DOHH2 (cell line): ENCODE measurements around the gene SLC23A3.

ENCODE experiments used
- H3F3A ChIP-seq: fragments of 200-600 bp; sonication (generic), shearing (Covaris generic); 2 replicates; pipeline ENCODE4 v1.6.0; 2016; ENCODE audit warnings: antibody characterized with exemption, mild to moderate bottlenecking; ENCODE audit not compliant: control insufficient read depth, insufficient read depth
- H3K27ac ChIP-seq: fragments of 200-600 bp; sonication (generic); 2 replicates; pipeline ENCODE4 v1.5.1; 2014; ENCODE audit warnings: low read depth, mild to moderate bottlenecking, low read length, moderate library complexity
- H3K27me3 ChIP-seq: fragments of 200-600 bp; sonication (generic); 2 replicates; pipeline ENCODE4 v1.6.1; 2014; ENCODE audit warnings: mild to moderate bottlenecking, low read length, mixed read lengths; ENCODE audit not compliant: control insufficient read depth
- H3K36me3 ChIP-seq: fragments of 200-600 bp; sonication (generic); 2 replicates; pipeline ENCODE4 v1.6.1; 2014; ENCODE audit warnings: mild to moderate bottlenecking, low read length, moderate library complexity, mixed read lengths; ENCODE audit not compliant: control insufficient read depth
- H3K4me1 ChIP-seq: fragments of 200-600 bp; sonication (generic); 2 replicates; pipeline ENCODE4 v1.6.1; 2014; ENCODE audit warnings: mild to moderate bottlenecking, low read length, mixed read lengths; ENCODE audit not compliant: control insufficient read depth
- H3K4me2 ChIP-seq: fragments of 200-600 bp; sonication (generic); 2 replicates; pipeline ENCODE4 v1.6.0; 2014; ENCODE audit warnings: mild to moderate bottlenecking, low read length, moderate library complexity
- H3K4me3 ChIP-seq: fragments of 200-600 bp; sonication (generic); 2 replicates; pipeline ENCODE4 v1.5.1; 2014; ENCODE audit warnings: mild to moderate bottlenecking, low read length, mixed read lengths
- H3K79me2 ChIP-seq: fragments of 200-600 bp; sonication (generic); 2 replicates; pipeline ENCODE4 v1.6.1; 2014; ENCODE audit warnings: mild to moderate bottlenecking, low read length, mixed read lengths; ENCODE audit not compliant: control insufficient read depth
- H3K9me2 ChIP-seq: fragments of 200-600 bp; sonication (generic); replicated peaks from 2 replicates; pipeline ENCODE4 v1.6.1; 2014; ENCODE audit warnings: mild to moderate bottlenecking, low read length, mixed read lengths; ENCODE audit not compliant: control insufficient read depth
- H3K9me3 ChIP-seq: fragments of 200-600 bp; sonication (generic); 2 replicates; pipeline ENCODE4 v1.6.1; 2014; ENCODE audit warnings: antibody characterized with exemption, low read length, mixed read lengths; ENCODE audit not compliant: control insufficient read depth, insufficient read depth
- H4K20me1 ChIP-seq: fragments of 200-600 bp; sonication (generic); 2 replicates; pipeline ENCODE4 v1.6.0; 2014; ENCODE audit warnings: low read depth, mild to moderate bottlenecking, antibody characterized with exemption, low read length, moderate library complexity; ENCODE audit not compliant: control insufficient read depth, insufficient read depth
- CTCF ChIP-seq: fragments of 200-600 bp; sonication (generic); IDR thresholded peaks from one replicate; pipeline ENCODE4 v1.5.1; 2014; ENCODE audit warnings: antibody characterized with exemption, mild to moderate bottlenecking, low read depth, low read length; ENCODE audit not compliant: poor library complexity, severe bottlenecking
- EZH2phosphoT487 ChIP-seq: fragments of 200-600 bp; sonication (generic); IDR thresholded peaks from 2 replicates; pipeline ENCODE4 v1.6.1; 2017; ENCODE audit warnings: borderline replicate concordance, mild to moderate bottlenecking, antibody characterized with exemption, low read length, moderate library complexity, mixed read lengths

The SLC23A3 gene

GRCh38 chr2:219210196-219210885, 40.5 kb upstream of the SLC23A3 start:
- Histone ChIP-seq H3K4me2 (no peak overlapping the region), H3K4me1 (peaks cover 18% of the 10 kb centered on the region), H3K4me3 (no peak overlapping the region), H3K9me3 (no peaks in the 10 kb centered on the region), H3K79me2 (peaks cover 3% of the 10 kb centered on the region; the same call in 1 of the 2 replicates), H3F3A (peaks cover 7% of the 10 kb centered on the region; the same call in 1 of the 2 replicates), H3K36me3 (peaks cover 73% of the 10 kb centered on the region), H3K27ac (no peak overlapping the region), H3K9me2 (no peaks in the 10 kb centered on the region), H3K27me3 (no peaks in the 10 kb centered on the region), H4K20me1 (no peaks in the 10 kb centered on the region)
- TF ChIP-seq CTCF (no peak), EZH2phosphoT487 (no peak)

- H3K27ac ChIP-seq, result no peak overlapping the region
- H3F3A ChIP-seq, result peaks cover 7% of the 10 kb centered on the region; the same call in 1 of the 2 replicates
- H3K4me1 ChIP-seq, result peaks cover 18% of the 10 kb centered on the region
- H3K9me2 ChIP-seq, result no peaks in the 10 kb centered on the region
- H3K4me3 ChIP-seq, result no peak overlapping the region
- no peaks in the 10 kb centered on the region for H3K27me3 ChIP-seq
- no peaks in the 10 kb centered on the region for H3K9me3 ChIP-seq
- no peaks in the 10 kb centered on the region for H4K20me1 ChIP-seq
- TF ChIP-seq CTCF (no peak), EZH2phosphoT487 (no peak)
- H3K79me2 ChIP-seq, result peaks cover 3% of the 10 kb centered on the region; the same call in 1 of the 2 replicates
- peaks cover 67% of the 10 kb centered on the region for H3K36me3 ChIP-seq
- H3K4me2 ChIP-seq, result no peak overlapping the region
Measured at GRCh38 chr2:219209236-219210195, 39.7 kb upstream of the SLC23A3 start.

- Histone ChIP-seq H3K4me3 (peak overlapping the region; percentile 88; the same call in 1 of the 2 replicates), H3K27ac (no peak overlapping the region), H3K4me1 (peaks cover 18% of the 10 kb centered on the region), H3K36me3 (peaks cover 53% of the 10 kb centered on the region), H3K9me3 (no peaks in the 10 kb centered on the region), H3K9me2 (no peaks in the 10 kb centered on the region), H3K4me2 (peak overlapping the region; percentile 97), H3F3A (peaks cover 7% of the 10 kb centered on the region; the same call in 1 of the 2 replicates), H3K27me3 (no peaks in the 10 kb centered on the region), H4K20me1 (no peaks in the 10 kb centered on the region), H3K79me2 (peaks cover 3% of the 10 kb centered on the region; the same call in 1 of the 2 replicates)
- TF ChIP-seq CTCF (no peak), EZH2phosphoT487 (no peak)
Measured at GRCh38 chr2:219207884-219208740, 38.3 kb upstream of the SLC23A3 start.
